Heart right ventricle (tissue), 16 donors: ENCODE measurements around the gene FBLN5. TPM values are rescaled to one million over a fixed set of nuclear protein-coding genes. Genes with fewer than 3 reads are reported as not detected.

ENCODE experiments used
- ATAC-seq, 8 donors: fragments of 200-7000 bp; cut with Tn5 transposase; one replicate each; pipeline ENCODE4 v1.9.1; 2020; ENCODE audit warnings: mild to moderate bottlenecking in 8 of 8, moderate library complexity in 8 of 8, moderate number of reproducible peaks in 1 of 8
- DNase-seq, 2 donors: peaks; one replicate each; pipeline ENCODE4 v3.0.0-alpha.2; 2020
- H3K27ac ChIP-seq, 10 donors: fragments of 200-600 bp; sonication (generic) in 2 of 10; one replicate each; pipeline versions ENCODE4 v1.5.0 to v1.8.0; 2020 to 2022; ENCODE audit warnings: mild to moderate bottlenecking in 3 of 10
- H3K27me3 ChIP-seq, 7 donors: fragments of 200-600 bp; one replicate each; pipeline ENCODE4 v1.8.0; 2021 to 2022; ENCODE audit warnings: mild to moderate bottlenecking in 2 of 7
- H3K36me3 ChIP-seq, 9 donors: fragments of 200-600 bp; sonication (generic) in 1 of 9; one replicate each; pipeline versions ENCODE4 v1.5.0 to v1.8.0; 2020 to 2022; ENCODE audit warnings: mild to moderate bottlenecking in 2 of 9
- H3K4me1 ChIP-seq, 9 donors: fragments of 200-600 bp; sonication (generic) in 1 of 9; one replicate each; pipeline versions ENCODE4 v1.5.0 to v1.8.0; 2020 to 2022; ENCODE audit warnings: mild to moderate bottlenecking in 4 of 9
- H3K4me3 ChIP-seq, 10 donors: fragments of 200-600 bp; sonication (generic) in 2 of 10; one replicate each; pipeline versions ENCODE4 v1.5.0 to v1.8.0; 2020 to 2022; ENCODE audit warnings: mild to moderate bottlenecking in 7 of 10, moderate library complexity in 2 of 10
- H3K9me3 ChIP-seq, 11 donors: fragments of 200-600 bp in 10 of 11; sonication (generic) in 2 of 11; one replicate each; pipeline versions ENCODE4 v1.5.0 to v1.8.0; 2013 to 2022; ENCODE audit warnings: mild to moderate bottlenecking in 2 of 11, control low read depth in 1 of 11, moderate library complexity in 1 of 11
- CTCF ChIP-seq, 9 donors: fragments of 200-600 bp; sonication (generic) in 2 of 9; IDR thresholded peaks; one replicate each; pipeline versions ENCODE4 v1.5.0 to v1.8.0; 2021 to 2022; ENCODE audit warnings: antibody characterized with exemption in 9 of 9, mild to moderate bottlenecking in 5 of 9, moderate library complexity in 1 of 9
- whole genome bisulfite sequencing, 2 donors: extraction: QIAGEN DNeasy Blood & Tissue Kit; methylation state at CpG; one replicate each; pipeline ENCODE4 v1.1.7; 2013; ENCODE audit warnings: inconsistent platforms in 1 of 2; 5-methylcytosine and 5-hydroxymethylcytosine counted together
- intact Hi-C, 10 donors: fragments of 100-400 bp; cut with DNase I; formaldehyde crosslinking; loops; one replicate each; pipeline versions ENCODE4 v1.11.1 to v1.14.2; 2022
- polyA plus RNA-seq, 2 donors: library from polyadenylated mRNA; stranded (reverse); fragments of 200-250 nt; gene quantifications; one replicate each; pipeline ENCODE4 v1.2.3, GENCODE V29; 2013
- total RNA-seq, 10 donors: library from RNA; stranded (reverse); fragmentation: NEBNext Ultra II Directional in 3 of 10; extraction: Animal tissue kit (Norgen Biotek cat#: 25700) in 3 of 10; gene quantifications; one replicate each; pipeline versions ENCODE4 v1.2.1 to v1.2.4, GENCODE V29; 2021 to 2023
- donor health status: Arrhythmogenic right ventricular cardiomyopathy.
- donor health status: ischemic (EF 13 %, LVEDD 7.1; RV severe dilation, severe dysfunction).
- donor health status: healthy with polysubstance abuse.
- donor health status: DM: no; HTN: yes; CAD: no.
- donor health status: DM: no; HTN: no; CAD: no.
- donor health status: ischemic (EF 25% LVEDD 6.9; RV normal size, moderate dysfunction).
- donor health status: ischemic (EF 25% LVEDD 5.7; RV mildly dilated, moderate dysfunction).
- donor health status: healthy.
- donor health status: DM: yes; HTN: yes; CAD: no.
- donor health status: Ischemic cardiomyopathy.
- donor health status: ischemic (EF 35%, LVEDD 5.7; RV mildly dilated, moderate dysfunction).
- donor health status: nonischemic (EF 11% LVEDD 7.7; RV severe dilation, severe dysfunction).
- donor health status: DM: yes; HTN: yes; CAD: no.
- donor health status: PGD.
- donor health status: ischemic (EF 29% LVEDD 5.4; RV normal size, mild dysfunction).
- donor health status: nonischemic (EF 23%, LVEDD 6.1; RV moderate dilation, normal function).

The FBLN5 gene
- total and polyA plus RNA-seq, 12 donors: 25.3 to 91.5 (median 41.7) TPM

- Histone ChIP-seq H3K4me1 (peaks cover 0 to 21% (median 0%) of the 10 kb centered on the region in 9 donors), H3K27me3 (peaks cover 0 to 8% (median 0%) of the 10 kb centered on the region in 7 donors), H3K27ac (peak overlapping the region in 1 of 10 donors; percentile 80), H3K36me3 (peaks cover 0 to 31% (median 0%) of the 10 kb centered on the region in 9 donors), H3K4me3 (peak overlapping the region in 1 of 10 donors; percentile 46), H3K9me3 (peaks cover 0 to 16% (median 0%) of the 10 kb centered on the region in 11 donors)
- ATAC-seq: no peak
- intact Hi-C loops: no loop called here
- 66 to 71% methylated on average over 2 of the region's 2 CpGs for WGBS, 2 donors
- TF ChIP-seq CTCF (IDR thresholded peaks at IDR 0.05): no peak
- DNase-seq: no peak
Measured at GRCh38 chr14:91866061-91866460, 81.4 kb downstream of the FBLN5 start.

DNA sequence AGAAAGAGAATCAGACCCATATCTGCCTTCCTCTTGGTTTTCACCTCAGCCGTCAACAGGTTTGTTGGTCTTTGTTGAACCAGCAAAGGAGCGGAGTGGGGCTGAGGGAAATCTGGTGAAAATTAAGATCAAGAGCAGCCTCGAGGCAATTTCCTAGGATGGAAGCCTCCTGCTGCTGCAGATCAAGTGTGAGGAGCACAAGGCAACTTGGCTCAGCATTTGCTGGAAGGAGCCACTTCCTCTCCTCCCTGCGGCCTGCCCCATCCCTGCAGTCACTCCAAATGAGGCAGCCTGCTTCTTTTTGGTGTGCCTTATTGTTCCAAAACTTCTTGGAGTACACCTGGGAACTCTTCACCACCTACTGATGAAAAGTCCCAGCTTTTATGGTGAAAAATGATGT is 85.1 kb downstream of the FBLN5 start:
- Histone ChIP-seq H3K27ac (peak overlapping the region in 1 of 10 donors; percentile 16), H3K4me1 (peaks cover 0 to 25% (median 0%) of the 10 kb centered on the region in 9 donors), H3K9me3 (peaks cover 0 to 3% (median 0%) of the 10 kb centered on the region in 11 donors), H3K4me3 (no peak overlapping the region), H3K27me3 (peaks cover 0 to 5% (median 0%) of the 10 kb centered on the region in 7 donors), H3K36me3 (peaks cover 0 to 3% (median 0%) of the 10 kb centered on the region in 9 donors)
- intact Hi-C loops: no loop called here
- no peak for TF ChIP-seq CTCF (IDR thresholded peaks at IDR 0.05)
- peak in 3 of 8 donors; percentile 27 to 57 (median 52) for ATAC-seq
- WGBS, 2 donors: 53 to 60% methylated on average over 4 of the region's 4 CpGs
- no peak for DNase-seq

GRCh38 chr14:91861091-91861490 is 86.4 kb downstream of the FBLN5 start:
- H3K36me3 ChIP-seq: peaks cover 0 to 3% (median 0%) of the 10 kb centered on the region in 9 donors
- H3K27ac ChIP-seq: peak overlapping the region in 1 of 10 donors; percentile 63
- 66 to 88% methylated on average over 2 of the region's 2 CpGs for WGBS, 2 donors
- intact Hi-C loops: no loop called here
- H3K27me3 ChIP-seq: peaks cover 0 to 5% (median 0%) of the 10 kb centered on the region in 7 donors
- no peak for TF ChIP-seq CTCF (IDR thresholded peaks at IDR 0.05)
- DNase-seq: no peak
- H3K9me3 ChIP-seq: no peaks in the 10 kb centered on the region
- H3K4me3 ChIP-seq: no peak overlapping the region
- no peak for ATAC-seq
- peaks cover 0 to 25% (median 0%) of the 10 kb centered on the region in 9 donors for H3K4me1 ChIP-seq

DNA sequence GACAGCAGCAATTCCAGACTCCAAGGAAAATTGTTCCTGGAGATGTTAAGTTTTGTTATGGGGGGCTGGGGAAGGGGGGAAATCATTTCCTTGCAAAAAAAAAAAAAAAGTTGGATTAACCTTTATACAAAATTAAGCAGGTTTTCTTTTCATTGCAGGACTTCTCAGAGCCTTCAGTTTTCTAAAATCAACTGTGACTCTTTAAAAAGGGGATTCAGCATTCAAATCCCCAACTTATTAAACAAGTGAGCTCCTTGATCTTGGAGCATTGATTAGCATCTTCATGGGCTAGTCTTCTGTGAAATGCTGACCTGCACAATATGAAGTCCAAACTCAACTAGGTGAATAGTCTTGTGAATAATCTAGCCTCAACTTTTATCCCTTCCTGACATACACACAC is 87.3 kb downstream of the FBLN5 start:
- Histone ChIP-seq H3K9me3 (no peaks in the 10 kb centered on the region), H3K36me3 (peaks cover 0 to 3% (median 0%) of the 10 kb centered on the region in 9 donors), H3K4me3 (no peak overlapping the region), H3K4me1 (peaks cover 0 to 30% (median 0%) of the 10 kb centered on the region in 9 donors), H3K27me3 (peaks cover 0 to 5% (median 0%) of the 10 kb centered on the region in 7 donors), H3K27ac (no peak overlapping the region)
- DNase-seq: no peak
- intact Hi-C loops: no loop called here
- ATAC-seq: no peak
- TF ChIP-seq CTCF (IDR thresholded peaks at IDR 0.05): no peak
